Fibroblast of the aortic adventitia (primary cell): ENCODE measurements around the gene USP9X. TPM values are rescaled to one million over a fixed set of nuclear protein-coding genes. Genes with fewer than 3 reads are reported as not detected.
A peak's percentile ranks its signal among the peaks of the same experiment; 100 is the strongest.
"Not testable (repeated sequence)": the region's sequence is repeated elsewhere in the genome, so short reads cannot be mapped to it uniquely, and the experiment has no call there.

Experiments used
- DNase-seq: peaks from one replicate; pipeline ENCODE4 v3.0.0-alpha.2; 2010; ENCODE audit warnings: low read depth
- H3K4me3 ChIP-seq: 2 replicates; pipeline ENCODE4 v1.5.1; 2011; ENCODE audit warnings: low read depth, mild to moderate bottlenecking, control low read depth, low read length, moderate library complexity
- total RNA-seq: library from RNA; depleted of rRNA; stranded (reverse); fragments of >200 nt; gene quantifications from 2 replicates; pipeline ENCODE4 v1.2.3, GENCODE V29; 2012; ENCODE audit warnings: low replicate concordance
- TF ChIP-seq, protein P1 (sequence below): IDR thresholded peaks from 2 replicates; pipeline ENCODE4 v1.5.1; 2011; ENCODE audit warnings: mild to moderate bottlenecking, low read length, control low read depth, inconsistent platforms; ENCODE audit not compliant: insufficient read depth

The USP9X gene
- total RNA-seq, 1 donor: 99.1 TPM

DNA sequence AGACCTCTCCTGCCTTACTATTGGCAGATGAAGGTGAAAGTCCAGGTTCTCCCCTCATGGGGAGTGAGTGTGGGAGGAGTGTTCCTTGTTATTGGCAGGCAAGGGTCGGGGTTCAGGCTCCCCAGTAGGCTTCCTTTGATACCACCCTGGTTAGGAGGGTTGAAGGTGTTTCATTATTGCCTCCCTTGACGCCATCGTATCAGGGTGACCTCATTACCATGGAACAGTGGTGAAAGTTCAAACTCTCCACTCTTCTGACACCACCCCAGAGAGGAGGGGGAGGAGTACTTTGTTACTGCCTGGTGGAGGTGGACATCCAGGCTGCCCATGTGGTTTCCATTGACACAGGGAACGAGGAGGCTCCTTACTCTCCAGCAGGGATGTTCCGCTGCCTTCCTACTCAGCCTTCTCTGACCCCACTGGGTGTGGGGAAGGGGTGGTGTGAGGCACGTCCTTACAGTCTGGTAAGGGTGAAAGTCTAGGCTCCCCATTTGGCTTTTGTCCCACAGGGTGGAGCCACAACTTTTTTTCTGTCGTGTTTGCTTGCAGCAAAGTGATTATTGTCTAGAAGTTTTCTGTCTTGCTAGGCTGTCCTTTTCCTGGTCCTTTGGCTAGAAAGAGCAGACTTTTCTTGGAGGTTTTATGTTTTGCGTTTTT, 37.2 kb upstream of the USP9X start:
- H3K4me3 ChIP-seq: no peak overlapping the region
- TF ChIP-seq, protein P1, sequence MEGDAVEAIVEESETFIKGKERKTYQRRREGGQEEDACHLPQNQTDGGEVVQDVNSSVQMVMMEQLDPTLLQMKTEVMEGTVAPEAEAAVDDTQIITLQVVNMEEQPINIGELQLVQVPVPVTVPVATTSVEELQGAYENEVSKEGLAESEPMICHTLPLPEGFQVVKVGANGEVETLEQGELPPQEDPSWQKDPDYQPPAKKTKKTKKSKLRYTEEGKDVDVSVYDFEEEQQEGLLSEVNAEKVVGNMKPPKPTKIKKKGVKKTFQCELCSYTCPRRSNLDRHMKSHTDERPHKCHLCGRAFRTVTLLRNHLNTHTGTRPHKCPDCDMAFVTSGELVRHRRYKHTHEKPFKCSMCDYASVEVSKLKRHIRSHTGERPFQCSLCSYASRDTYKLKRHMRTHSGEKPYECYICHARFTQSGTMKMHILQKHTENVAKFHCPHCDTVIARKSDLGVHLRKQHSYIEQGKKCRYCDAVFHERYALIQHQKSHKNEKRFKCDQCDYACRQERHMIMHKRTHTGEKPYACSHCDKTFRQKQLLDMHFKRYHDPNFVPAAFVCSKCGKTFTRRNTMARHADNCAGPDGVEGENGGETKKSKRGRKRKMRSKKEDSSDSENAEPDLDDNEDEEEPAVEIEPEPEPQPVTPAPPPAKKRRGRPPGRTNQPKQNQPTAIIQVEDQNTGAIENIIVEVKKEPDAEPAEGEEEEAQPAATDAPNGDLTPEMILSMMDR: no peak

DNA sequence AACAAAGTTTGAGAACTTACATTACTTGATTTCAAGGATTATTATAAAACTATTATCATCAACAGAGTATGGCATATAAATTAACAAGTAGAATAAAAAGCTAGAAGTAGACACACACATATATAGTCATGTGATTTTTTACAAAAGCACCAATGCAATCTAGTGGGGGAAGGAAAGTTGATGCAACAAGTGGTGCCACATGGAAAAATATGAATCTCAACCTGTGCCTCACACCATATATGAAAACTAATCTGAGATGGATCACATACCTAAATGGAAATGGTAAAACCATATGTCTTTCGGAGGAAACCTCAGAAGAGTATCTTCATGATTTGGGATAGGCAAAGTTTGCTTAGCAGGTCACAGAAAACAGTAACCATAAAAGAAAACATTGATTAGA, 34.9 kb upstream of the USP9X start:
- no peak for DNase-seq
- TF ChIP-seq, protein P1: no peak

More for the DNA sequence above, 37.2 kb upstream of the USP9X start:
- no peak for DNase-seq

DNA sequence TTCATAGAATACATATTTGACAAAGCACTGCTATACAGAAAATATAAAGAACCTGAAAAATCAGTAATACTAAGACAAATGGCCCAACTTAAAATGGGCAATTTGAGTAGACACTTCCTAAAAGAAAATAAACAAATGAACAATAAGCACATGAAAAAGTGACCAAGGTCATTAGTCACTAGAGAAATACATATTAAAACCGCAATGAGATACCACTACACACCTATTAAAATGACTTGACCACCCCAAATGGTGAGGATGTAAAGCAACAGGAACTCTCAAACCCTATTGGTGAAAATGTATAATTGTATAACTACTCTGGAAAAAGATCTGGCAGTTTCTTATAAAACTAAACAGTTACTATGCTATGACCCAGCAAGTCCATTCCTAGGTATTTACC, 34.0 kb upstream of the USP9X start:
- TF ChIP-seq, protein P1: no peak
- no peak overlapping the region for H3K4me3 ChIP-seq
- no peak for DNase-seq

More for the DNA sequence above, 34.9 kb upstream of the USP9X start:
- H3K4me3 ChIP-seq: no peak overlapping the region

DNA sequence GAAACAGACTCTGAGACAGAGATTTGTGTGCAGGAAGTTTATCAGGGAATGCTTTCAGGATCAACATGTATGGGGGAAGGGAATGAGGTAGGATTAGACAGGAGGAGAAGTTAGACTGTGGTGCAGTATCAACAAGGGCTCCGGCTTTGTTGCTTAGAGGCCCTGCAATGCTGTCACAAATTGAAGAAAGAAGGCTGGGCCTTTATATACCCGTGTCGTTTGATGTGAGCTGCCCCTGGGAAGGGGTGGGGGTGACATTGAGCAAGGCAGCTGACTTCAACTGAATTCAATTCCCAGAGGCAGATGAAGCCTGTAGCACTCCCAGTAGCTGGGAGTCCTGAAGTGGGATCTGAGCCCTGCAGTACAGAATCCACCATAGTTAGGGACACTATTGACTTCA, 29.5 kb upstream of the USP9X start:
- H3K4me3 ChIP-seq: no peak overlapping the region
- no peak for DNase-seq
- TF ChIP-seq, protein P1: no peak

DNA sequence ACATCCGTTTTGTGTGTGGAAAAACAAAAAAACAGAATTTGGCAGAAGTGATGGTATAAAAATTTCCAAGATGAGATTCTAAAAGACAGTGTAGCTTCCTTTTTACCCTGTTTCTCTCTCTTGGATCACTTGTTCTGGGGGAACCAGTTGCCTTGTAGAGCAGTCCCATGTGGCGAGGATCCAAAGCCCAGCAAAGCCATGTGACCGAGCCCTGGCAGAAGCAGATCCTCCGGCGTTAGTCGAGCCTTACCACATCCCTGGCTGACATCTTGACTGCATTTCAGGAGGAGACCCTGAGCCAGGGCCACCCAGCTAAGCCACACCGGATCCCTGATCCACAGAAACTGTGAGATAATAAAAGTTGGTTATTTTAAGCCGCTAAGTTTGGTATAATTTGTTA, 22.0 kb upstream of the USP9X start:
- not testable (repeated sequence) for H3K4me3 ChIP-seq, DNase-seq

DNA sequence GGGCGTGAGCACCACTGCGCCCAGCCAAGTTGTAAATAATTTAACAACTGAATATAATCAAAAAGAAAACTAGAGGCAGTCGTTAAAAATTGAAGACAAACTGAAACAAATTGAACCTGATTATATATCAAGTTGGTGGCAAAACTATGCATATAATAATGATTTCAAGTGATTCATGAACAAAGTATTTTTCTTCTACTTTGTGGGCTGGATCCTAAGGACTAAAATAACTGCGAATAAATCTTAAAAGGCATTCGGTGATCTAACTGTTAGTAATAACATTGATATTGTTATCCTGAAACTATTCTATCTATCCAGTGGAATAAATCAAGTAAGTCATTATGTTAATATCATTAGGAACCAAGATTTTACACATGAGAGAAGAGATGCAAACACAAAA, 21.2 kb upstream of the USP9X start:
- no peak overlapping the region for H3K4me3 ChIP-seq

DNA sequence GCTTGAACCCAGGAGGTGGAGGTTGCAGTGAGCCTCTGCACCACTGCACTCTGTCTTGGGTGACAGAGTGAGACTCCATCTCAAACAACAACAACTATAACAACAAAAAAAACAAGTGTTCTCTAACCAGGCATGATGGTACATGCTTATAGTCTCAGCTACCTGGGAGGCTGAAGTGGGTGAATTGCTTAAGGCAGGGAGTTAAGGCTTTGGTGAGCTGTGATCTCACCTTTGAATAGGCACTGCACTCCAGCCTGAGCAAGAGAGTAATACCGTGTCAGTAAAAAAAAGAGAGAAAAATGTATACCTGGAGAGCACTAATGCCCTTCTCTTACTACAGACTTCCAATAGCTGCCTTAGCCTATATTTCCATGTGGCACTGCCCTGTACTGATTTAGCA, 18.9 kb upstream of the USP9X start:
- no peak for DNase-seq
- no peak overlapping the region for H3K4me3 ChIP-seq
- TF ChIP-seq, protein P1: no peak

More for the DNA sequence above, 21.2 kb upstream of the USP9X start:
- DNase-seq: peak; percentile 39
- TF ChIP-seq, protein P1: no peak
